HG03103 (cell line): ENCODE measurements around the gene ATP6V0A1.
"Not testable (repeated sequence)": the region's sequence is repeated elsewhere in the genome, so short reads cannot be mapped to it uniquely, and the experiment has no call there.

Experiments used
- ATAC-seq: cut with Tn5 transposase; IDR thresholded peaks from one replicate; pipeline ENCODE4 v1.9.1; 2021; ENCODE audit warnings: low read depth; ENCODE audit not compliant: unreplicated experiment

The ATP6V0A1 gene

DNA sequence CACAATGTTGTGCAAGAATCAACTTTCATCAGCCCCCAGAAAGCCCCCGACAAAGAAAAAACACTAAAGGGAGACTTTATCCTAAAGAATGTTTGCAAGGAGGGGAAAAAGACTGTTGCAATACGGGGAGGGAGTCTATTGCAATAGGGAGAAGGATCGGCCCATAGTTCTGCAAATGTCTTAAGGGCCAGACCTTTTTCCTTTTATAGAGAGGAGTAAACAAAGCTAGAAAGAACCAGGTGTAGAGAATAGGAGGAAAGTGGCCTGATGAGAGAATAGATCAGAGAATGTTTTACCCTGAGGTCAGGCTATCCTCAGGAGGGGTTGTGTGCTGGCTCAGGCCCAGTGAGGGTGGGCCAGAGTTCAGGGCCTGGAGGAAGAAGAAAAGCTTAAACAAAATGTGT is 26.9 kb upstream of the ATP6V0A1 start:
- no peak for ATAC-seq

DNA sequence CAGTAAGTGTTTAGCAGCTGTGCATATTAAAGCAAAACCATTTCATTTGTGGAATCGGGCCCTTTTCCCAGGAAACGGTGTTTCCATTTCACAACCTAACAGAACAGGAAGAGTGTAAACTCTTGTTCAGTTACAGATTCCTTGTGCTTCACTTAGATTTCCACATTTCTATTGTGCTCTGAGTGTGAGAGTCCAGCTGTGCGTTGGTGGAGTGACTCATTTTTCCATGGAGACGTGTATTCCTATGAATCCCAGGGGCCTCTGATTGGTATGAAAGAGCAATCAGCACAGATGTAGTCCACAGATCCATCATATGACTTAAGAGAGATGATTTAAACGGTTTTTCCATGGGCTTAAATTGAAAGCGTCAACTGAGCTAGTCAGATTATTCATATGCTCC is 22.3 kb upstream of the ATP6V0A1 start:
- no peak for ATAC-seq

DNA sequence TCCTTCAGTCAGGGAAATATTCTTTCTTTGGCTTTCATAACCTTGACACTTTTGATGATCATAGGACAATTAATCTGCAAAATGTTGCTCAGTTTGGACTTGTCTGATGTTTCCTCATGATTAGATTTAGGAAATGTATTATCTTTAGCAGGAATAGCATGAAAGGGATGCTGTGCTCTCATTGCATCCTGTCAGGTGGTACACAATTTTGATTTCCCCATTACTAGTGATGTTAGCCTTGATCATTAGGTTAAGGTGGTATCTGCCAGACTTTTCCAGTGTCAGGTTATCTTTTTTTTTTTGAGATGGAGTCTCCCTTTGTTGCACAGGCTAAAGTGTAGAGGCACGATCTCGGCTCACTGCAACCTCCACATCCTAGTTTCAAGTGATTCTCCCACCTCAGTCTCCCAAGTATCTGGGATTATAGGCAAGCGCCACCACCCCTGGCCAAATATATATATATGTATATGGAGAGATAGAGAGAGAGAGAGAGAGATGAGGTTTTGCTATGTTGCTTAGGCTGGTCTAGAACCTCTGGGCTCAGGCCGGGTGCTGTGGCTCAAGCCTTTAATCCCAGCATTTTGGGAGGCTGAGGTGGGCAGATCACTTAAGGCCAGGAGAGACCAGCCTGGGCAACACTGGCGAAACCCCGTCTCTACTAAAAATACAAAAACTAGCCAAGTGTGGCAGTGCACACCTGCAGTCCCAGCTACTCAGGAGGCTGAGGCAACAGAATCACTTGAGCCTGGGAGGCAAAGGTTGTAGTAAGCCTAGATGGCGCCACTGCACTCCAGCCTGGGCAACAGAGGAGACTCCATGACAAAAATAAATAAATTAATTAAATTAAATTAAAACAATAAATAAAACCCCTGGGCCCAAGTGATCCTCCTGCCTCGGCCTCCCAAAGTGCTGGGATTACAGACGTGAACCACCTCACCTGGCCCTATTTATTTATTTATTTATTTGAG is 19.8 kb upstream of the ATP6V0A1 start:
- no peak for ATAC-seq

DNA sequence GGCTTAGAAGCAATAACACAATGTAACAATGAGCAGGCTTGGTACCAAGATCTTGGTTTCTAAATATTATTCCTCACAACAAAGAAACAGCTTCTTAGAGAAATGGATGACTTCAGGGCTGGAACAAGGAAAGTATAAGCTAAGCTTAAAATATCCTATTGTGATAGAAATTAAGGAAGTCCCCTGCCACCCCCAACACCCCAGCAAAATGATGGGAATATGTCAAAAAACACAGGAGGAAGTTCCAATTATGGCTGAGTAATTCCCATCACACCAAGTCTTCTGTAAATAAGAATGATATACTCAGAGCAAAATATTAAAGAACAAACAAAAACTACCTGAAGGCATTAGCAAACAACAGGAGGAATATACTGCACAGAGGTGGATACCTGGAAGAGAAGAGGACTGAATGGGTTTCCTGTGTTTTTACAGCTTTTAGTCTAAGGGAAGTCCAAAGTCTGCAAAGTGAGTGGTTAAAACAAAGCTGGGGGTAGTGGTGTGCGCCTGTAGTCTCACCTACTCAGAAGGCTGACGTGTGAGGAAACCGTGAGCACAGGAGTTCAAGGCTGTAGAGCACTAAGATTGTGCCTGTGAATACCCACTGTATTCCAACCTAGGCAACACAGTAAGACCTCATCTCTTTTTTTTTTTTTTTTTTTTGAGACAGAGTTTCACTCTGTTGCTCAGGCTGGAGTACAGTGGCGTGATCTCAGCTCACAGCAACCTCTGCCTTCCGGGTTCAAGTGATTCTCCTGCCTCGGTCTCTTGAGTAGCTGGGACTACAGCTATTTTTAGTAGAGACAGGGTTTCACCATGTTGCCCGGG is 17.1 kb upstream of the ATP6V0A1 start:
- ATAC-seq = no peak

DNA sequence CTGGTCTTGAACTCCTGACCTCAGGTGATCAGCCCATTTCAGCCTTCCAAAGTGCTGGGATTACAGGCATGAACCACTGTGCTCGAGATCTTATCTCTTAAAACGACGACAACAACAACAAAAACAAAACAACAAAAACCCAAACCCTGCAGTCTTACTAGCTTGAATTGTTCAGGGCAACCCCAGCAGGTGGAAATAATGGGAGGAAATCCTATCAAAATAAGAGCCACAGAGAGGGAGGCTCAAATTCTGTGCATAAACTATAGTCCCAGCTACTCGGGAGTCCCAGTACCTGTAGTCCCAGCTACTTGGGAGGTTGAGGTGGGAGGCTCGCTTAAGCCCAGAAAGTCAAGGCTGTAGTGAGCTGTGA is 16.5 kb upstream of the ATP6V0A1 start:
- no peak for ATAC-seq

DNA sequence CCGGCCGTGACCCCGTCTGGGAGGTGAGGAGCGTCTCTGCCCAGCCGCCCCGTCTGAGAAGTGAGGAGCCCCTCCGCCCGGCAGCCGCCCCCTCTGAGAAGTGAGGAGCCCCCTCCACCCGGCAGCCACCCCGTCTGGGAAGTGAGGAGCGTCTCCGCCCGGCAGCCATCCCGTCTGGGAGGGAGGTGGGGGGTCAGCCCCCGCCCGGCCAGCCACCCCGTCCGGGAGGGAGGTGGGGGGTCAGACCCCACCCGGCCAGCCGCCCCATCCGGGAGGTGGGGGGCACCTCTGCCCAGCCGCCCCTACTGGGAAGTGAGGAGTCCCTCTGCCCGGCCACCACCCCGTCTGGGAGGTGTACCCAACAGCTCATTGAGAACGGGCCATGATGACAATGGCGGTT is 9.5 kb upstream of the ATP6V0A1 start:
- not testable (repeated sequence) for ATAC-seq

DNA sequence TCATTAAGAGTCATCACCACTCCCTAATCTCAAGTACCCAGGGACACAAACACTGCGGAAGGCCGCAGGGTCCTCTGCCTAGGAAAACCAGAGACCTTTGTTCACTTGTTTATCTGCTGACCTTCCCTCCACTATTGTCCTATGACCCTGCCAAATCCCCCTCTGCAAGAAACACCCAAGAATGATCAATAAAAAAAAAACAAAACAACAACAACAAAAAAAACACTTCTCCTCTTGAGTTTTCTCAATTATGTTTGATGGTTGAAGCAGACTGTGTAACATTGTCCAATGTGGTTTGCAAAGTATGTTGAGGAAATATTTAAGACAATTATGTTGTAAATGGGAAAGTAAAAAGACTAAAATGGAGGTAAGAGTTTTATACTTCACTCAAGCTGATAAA is 8.8 kb upstream of the ATP6V0A1 start:
- ATAC-seq = not testable (repeated sequence)

DNA sequence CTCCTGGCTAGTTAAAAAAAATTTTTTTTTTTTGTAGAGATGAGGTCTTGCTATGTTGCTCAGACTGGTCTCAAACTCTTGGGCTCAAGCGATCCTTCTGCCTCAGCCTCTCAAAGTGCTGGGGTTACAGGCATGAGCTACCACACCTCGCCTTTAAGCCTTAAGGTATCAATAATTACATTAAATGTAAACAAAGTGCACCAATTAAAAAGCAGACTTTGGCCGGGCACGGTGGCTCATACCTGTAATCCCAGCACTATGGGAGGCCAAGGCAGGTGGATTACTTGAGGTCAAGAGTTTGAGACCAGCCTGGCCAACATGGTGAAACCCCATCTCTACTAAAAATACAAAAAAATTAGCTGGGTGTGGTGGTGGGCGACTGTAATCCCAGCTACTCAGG is 7.4 kb upstream of the ATP6V0A1 start:
- not testable (repeated sequence) for ATAC-seq

DNA sequence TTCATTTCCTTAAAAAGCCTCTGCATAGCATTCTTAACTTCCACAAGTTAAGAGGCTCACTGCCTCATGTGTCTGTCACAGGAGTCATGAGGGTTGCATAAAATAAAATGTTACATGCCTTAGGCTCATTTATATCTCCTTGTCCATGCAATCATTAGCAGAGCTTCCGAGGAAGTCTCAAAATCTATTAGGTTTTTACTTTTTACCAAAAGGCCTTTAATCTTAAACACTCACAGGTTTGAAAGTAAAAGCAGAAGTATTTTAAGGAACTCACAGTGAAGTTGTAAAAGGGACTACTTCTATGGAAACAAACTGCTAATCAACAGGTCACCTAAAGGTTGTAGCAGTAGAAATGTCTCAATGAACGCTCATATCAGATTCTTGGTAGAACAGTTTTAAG is 5.2 kb upstream of the ATP6V0A1 start:
- no peak for ATAC-seq

DNA sequence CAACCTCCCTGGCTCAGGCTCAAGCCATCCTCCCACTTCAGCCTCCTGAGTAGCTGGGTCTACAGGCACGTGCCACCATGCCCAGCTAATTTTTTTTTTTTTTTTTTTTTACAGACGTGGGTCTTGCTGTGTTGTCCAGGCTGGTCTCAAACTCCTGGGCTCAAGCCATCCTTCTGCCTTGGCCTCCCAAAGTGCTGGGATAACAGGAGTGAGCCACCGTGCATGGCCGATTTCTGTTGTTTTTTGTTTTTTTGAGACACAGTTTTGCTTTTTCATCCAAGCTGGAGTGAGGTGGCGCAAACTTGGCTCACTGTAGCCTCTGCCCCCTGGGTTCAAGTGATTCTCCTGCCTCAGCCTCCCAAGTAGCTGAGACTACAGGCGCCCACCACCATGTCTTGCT is 3.7 kb upstream of the ATP6V0A1 start:
- ATAC-seq = not testable (repeated sequence)

DNA sequence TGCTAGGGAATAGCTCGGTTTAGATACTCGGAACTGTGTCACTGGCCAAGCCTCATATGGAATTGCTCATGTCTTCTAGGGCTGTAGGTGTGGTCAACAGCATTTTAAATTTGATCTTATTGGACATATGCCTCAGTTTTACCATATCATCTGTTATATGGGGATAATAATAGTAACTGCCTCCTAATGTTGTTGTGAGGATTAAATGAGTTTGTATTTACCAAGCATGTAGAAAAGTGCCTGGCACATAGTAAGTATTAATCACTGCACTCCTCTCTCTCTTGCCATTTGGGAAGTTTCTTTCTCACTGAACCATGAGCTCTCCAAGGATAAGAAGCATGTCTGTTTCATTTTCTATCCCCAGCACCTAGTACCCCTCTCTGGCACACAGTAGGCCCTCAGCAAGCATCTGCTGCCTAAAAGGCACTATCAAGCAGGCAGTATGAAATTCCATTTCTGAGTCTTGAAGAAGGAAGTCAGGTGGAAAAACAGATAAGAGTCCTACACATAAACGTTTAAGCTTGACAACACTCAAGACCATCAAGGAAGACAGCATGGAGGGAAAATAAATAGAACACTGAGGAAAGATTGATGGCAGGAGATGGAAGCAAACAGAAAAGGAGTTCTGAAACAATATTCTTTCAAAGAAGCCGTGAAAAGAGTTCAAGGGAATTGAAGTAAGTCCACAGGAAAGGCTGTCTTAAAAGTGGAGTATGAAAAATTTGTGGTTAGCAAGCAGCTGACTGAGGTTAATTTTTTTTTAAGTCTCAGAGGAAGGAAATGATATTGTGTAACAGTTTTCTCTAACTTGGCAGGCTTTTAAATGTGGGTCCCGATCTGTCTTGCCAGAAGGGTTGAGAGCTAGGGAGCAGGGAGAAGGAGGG is 2.2 kb upstream of the ATP6V0A1 start:
- ATAC-seq = no peak

DNA sequence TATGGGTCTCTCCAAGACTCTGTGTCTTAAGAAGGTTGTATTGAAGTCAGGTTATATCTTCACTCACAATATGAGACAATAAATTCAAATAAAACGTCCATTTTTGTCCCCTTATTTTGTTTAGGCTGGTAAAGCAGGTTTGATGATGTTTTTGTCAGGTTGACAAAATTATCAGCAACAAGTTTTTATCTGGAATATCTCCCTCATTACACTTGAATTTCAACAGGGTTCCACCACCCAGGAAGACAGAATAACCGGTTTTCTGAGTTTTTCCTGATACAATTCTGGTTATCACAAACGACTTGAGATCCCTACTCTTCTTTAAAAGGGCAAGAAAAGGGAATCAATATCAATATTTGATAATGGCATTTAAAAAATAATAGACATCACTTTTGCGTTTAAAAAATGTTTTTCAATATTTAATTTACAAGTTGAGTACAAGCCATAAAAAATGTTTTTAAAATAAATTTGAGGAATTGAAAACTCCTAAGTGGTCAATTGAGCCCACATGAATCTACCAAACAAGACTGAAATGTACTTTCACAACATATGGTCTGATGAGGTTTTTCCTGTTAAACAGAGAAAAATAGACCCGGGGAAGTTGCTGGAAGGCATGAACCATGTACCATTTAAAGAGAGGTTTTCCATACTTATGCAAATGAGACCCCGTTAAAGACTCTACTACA is 1.4 kb upstream of the ATP6V0A1 start:
- ATAC-seq = no peak

DNA sequence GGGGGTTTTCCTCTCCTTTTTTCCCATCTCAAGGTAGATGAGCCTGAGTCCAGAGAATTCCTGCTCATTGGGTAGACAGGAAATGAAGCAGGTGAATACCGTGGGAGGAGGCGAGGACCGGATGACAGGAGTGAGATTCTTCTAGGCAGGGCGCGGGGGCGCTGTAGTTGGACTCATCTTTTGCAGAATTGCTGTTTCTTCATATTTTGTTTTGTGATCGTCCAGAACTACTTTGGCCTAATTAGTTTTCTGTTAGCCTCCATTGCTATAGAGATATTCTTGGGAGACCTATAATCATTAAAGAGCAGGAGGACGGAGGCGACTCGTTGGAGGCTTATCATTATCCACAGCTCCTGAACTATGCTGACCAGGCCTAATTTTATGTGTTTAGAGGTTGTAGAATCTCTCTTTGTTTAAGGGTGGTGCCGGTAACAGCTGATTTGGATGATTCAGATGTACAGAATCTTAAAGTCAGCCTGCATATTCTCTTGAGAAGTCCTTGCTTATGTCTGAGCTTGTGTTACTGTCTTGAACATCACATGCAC is 650 bp downstream of the ATP6V0A1 start:
- ATAC-seq = no peak

DNA sequence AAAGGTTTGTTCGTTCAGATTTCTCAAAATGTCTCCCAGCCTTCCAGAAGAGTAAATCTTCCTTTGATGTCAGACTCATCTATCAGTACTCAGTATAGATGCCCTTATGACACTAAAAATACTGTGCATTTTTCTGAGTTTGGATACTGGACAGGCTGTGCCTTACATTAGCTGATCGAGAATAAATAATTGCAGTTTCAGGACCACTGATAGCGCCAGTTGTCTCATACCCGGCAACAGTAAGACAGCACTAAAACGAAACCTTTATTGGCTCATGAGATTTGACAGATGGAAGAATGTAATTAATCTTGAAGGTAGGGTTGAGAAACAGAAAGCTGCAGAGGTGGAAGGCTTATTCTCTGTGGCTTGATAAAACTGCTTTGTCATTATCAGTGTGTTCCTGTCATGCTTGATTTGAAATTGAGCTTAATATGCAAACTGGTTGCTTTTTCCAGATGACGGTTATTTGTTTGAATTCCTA is 1.2 kb downstream of the ATP6V0A1 start:
- no peak for ATAC-seq

DNA sequence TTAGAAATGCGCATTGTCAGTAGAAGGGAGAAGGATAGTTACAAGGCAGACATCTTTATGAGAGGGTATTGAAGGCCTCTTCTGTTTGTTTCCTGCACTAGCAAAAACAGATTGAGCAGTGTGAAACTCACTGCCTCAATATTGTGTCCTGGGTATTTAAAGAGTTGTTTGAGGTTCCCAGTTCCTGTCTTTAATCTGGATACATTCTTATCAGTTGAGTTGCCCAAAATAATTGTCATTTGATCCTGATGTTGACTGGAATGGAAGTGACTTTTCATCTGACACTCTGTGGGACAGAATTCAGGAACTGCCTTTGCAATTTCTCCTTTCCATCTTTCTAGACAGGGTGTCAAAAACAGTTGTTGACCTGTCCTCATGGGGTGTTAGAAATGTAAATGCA is 1.7 kb downstream of the ATP6V0A1 start:
- no peak for ATAC-seq

DNA sequence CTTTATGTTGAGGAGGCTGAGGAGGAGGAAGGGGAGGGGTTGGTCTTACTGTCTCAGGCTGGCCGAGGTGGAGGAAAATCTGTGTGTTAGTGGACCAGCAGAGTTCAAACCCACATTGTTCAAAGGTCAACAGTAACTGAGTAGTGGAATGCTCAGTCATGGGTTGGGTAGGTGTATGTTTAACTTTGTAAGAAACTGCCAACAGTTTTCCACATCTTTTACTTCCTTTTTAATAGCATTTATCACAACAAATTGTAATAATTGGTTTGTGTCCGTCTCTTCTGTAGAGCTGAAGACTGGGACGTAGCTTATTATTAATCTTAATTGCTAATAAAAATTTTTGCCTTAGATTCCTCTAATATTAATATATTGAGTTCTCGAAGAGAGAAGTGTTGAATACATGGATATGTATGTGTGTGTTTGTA is 5.3 kb downstream of the ATP6V0A1 start:
- ATAC-seq = no peak

DNA sequence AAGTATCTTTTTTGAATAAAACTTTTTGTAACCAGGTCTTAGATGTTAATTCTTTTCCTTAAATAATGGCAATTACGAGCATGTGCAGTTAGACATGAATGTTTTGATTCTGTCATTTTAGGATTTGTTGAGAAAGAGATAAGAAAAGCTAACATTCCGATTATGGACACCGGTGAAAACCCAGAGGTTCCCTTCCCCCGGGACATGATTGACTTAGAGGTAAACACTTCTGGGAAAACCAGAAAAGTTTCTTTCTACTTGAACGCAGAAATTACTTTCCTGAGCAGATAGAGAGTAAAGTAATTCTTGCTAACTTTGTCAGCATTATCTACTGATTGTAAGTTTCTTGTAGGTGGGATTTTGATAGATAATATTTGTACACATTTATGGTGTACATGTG is 9.2 kb downstream of the ATP6V0A1 start:
- no peak for ATAC-seq

DNA sequence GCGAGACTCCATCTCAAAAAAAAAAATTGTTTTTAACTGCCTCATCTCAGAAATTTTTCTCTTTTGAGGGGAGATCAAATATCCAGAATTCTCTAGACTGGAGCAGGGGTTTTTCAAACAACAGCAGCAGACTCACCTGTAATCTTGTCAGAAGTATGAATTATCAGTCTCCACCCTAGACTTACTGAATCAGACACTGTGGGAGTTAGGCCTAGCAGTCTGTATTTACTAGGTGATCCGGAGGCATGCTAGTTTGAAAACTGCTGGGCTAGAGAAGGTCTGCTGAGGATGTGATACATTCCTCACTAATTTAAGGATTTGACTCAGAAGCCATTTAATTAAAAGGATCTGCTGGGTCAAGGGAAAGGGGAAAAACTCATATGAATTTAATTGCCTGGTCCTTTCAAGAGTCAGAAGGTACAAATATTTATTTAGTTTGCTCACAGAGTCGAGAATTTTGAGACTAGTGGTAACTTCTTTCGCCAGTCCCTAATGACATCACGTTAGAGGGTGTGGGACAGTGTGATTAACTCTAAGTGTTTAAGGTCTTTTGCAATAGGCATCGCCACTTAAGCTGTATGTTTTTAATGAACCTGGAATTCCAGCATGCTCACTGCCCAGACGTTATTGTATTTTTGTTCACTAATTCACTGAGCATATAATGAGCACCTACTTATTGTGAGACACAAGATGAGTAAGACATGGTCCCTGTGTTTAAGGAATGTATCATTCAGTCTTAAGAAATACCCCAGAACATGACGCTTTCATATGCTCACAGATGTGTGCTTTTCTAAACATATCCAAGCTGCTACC is 14.2 kb downstream of the ATP6V0A1 start:
- no peak for ATAC-seq

DNA sequence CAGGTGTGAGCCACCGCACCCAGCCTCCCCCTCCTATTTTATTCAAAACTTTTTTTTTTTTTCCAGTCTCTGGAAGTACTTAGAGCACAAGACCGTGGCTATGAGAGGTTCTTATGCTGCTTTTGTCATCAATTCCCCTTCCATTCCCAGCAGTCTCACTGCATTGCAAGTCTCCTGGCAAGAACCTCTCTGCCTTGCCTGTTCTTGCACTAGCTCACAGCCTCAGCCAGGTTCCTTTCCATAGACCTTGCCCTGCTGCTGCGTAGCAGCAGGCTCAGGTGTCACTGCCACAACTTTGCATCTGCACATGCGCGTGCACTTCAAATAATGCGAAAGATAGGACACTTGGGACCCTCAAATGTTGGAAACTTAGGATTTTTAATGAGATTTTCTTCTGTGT is 15.6 kb downstream of the ATP6V0A1 start:
- no peak for ATAC-seq
